ENCODE results near the gene CITED2. TPM values are rescaled to one million over a fixed set of nuclear protein-coding genes. Genes with fewer than 3 reads are reported as not detected.

CITED2 gene
- total RNA-seq, 2 experiments from 2014 or later: 37.5 to 39.7 TPM

- H3K27ac Mint-ChIP-seq: no peak overlapping the region
- H3K4me3 Mint-ChIP-seq: no peak overlapping the region
- DNase-seq (no peak), ATAC-seq (no peak)
- POLR2A ChIA-PET: interaction anchor here (0.5 to 1.7 kb wide), 4 partner anchors 13 to 39 kb away, joined by 3 to 5 read pairs (median 4); partner anchors contain the start of gene CITED2
- H3K9me3 Mint-ChIP-seq: no peaks in the 10 kb centered on the region
- peaks cover 3% of the 10 kb centered on the region for H3K4me1 Mint-ChIP-seq (ENCODE audit: low read depth)
- H3K27me3 Mint-ChIP-seq: no peaks in the 10 kb centered on the region
- TF ChIP-seq, protein P1, sequence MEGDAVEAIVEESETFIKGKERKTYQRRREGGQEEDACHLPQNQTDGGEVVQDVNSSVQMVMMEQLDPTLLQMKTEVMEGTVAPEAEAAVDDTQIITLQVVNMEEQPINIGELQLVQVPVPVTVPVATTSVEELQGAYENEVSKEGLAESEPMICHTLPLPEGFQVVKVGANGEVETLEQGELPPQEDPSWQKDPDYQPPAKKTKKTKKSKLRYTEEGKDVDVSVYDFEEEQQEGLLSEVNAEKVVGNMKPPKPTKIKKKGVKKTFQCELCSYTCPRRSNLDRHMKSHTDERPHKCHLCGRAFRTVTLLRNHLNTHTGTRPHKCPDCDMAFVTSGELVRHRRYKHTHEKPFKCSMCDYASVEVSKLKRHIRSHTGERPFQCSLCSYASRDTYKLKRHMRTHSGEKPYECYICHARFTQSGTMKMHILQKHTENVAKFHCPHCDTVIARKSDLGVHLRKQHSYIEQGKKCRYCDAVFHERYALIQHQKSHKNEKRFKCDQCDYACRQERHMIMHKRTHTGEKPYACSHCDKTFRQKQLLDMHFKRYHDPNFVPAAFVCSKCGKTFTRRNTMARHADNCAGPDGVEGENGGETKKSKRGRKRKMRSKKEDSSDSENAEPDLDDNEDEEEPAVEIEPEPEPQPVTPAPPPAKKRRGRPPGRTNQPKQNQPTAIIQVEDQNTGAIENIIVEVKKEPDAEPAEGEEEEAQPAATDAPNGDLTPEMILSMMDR (IDR thresholded peaks at IDR 0.05): no peak
- intact Hi-C loops (cut with micrococcal nuclease): no loop called here
- no peaks in the 10 kb centered on the region for H3K36me3 Mint-ChIP-seq (ENCODE audit: low read depth)
- CTCF ChIA-PET: interaction anchor here (1.2 to 3.0 kb wide), 3 partner anchors 11 to 116 kb away, joined by 4 to 9 read pairs (median 8); no protein-coding TSS in a partner anchor
Measured at GRCh38 chr6:139335447-139336210, 38.8 kb downstream of the CITED2 start.

GRCh38 chr6:139334806-139335446 lies 39.5 kb downstream of the CITED2 start:
- H3K4me3 Mint-ChIP-seq: no peak overlapping the region
- ATAC-seq: no peak
- CTCF ChIA-PET: interaction anchor here (2.5 kb wide), 1 partner anchor 115 kb away, joined by 9 read pairs; no protein-coding TSS in a partner anchor
- H3K36me3 Mint-ChIP-seq (ENCODE audit: low read depth): no peaks in the 10 kb centered on the region
- intact Hi-C loops (cut with micrococcal nuclease): no loop called here
- peaks cover 6% of the 10 kb centered on the region for H3K4me1 Mint-ChIP-seq (ENCODE audit: low read depth)
- no peaks in the 10 kb centered on the region for H3K9me3 Mint-ChIP-seq
- TF ChIP-seq, protein P1 (IDR thresholded peaks at IDR 0.05): no peak
- POLR2A ChIA-PET: interaction anchor here (0.6 to 1.7 kb wide), 3 partner anchors 13 to 39 kb away, joined by 4 to 5 read pairs (median 5); no protein-coding TSS in a partner anchor
- no peak overlapping the region for H3K27ac Mint-ChIP-seq
- no peaks in the 10 kb centered on the region for H3K27me3 Mint-ChIP-seq
- DNase-seq: no peak

DNA sequence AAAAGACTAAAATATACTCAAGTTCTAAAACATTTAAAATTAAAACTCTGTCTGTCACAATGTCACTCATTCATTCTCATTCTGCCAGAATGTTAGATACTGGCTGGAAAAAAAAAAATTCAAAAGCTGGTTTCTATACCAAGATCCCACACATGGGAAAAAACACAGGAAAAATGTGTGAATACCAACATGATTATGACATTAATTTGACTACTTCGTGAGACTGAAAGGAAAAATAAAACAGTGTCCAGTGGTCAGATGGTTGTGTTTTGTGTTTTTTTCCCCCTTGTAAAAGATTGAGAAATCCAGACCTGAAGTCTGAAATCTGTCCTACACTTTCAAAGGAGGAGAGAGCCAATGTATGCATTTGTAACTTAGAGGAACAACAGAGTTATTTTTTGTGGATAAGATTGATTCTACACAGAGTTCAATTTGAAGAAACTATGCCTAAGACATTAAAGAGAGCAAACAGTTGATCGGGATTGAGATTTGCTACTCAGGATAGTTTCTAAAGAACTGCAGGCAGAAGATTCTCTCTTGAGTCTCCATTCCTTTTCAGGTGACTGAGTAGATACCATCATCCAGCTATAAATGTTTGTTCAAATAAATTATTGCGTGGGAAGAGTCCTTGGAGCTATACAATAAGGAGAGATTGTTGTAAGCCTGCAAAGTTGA lies 43.5 kb downstream of the CITED2 start:
- no peaks in the 10 kb centered on the region for H3K9me3 Mint-ChIP-seq
- H3K4me3 Mint-ChIP-seq: no peak overlapping the region
- no peaks in the 10 kb centered on the region for H3K27me3 Mint-ChIP-seq
- POLR2A ChIA-PET: interaction anchor here (0.7 kb wide), 1 partner anchor 626 kb away, joined by 3 read pairs; no protein-coding TSS in a partner anchor
- H3K36me3 Mint-ChIP-seq (ENCODE audit: low read depth): no peaks in the 10 kb centered on the region
- no peak overlapping the region for H3K27ac Mint-ChIP-seq
- ATAC-seq (no peak), DNase-seq (no peak)
- CTCF ChIA-PET: interaction anchor here (0.9 to 2.2 kb wide), 2 partner anchors 34 to 43 kb away, joined by 3 to 10 read pairs; no protein-coding TSS in a partner anchor
- intact Hi-C loops (cut with micrococcal nuclease): no loop called here
- TF ChIP-seq, protein P1 (IDR thresholded peaks at IDR 0.05): no peak
- peaks cover 15% of the 10 kb centered on the region for H3K4me1 Mint-ChIP-seq (ENCODE audit: low read depth)

DNA sequence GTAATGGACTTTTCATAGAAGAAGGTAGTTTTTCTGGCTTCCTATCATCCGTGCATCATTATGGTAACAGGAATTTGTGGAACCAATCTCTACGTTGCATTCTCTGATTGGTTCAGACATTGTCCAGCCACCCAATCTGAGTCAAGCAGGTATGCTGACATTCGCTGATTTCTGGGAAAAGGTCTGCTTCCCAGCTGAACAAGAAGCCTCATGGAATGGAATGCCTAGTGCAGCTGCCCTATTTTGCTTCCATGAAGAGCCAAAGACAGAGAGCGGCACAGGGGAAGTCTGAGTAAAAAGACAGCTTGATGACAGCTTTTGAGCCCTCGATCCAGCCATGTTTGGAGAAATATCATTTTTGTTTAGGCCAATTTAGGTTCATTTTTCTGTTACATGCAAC lies 44.1 kb downstream of the CITED2 start:
- Mint-ChIP-seq H3K27me3 (no peaks in the 10 kb centered on the region), H3K36me3 (ENCODE audit: low read depth) (no peaks in the 10 kb centered on the region), H3K4me1 (ENCODE audit: low read depth) (peaks cover 18% of the 10 kb centered on the region), H3K9me3 (no peaks in the 10 kb centered on the region), H3K27ac (no peak overlapping the region), H3K4me3 (no peak overlapping the region)
- ChIA-PET POLR2A (no interaction called here), CTCF (interaction anchor here (1.4 to 2.2 kb wide), 2 partner anchors 34 to 111 kb away, joined by 5 to 10 read pairs; no protein-coding TSS in a partner anchor)
- intact Hi-C loops (cut with micrococcal nuclease): no loop called here
- TF ChIP-seq, protein P1 (IDR thresholded peaks at IDR 0.05): no peak
- ATAC-seq (no peak), DNase-seq (no peak)

Data from activated CD8-positive, alpha-beta T cell treated with anti-CD3 and anti-CD28 coated beads for 36 hours (primary cell).